KG1 (cell line): Measurements from ENCODE around the gene UBALD2.
A peak's percentile ranks its signal among the peaks of the same experiment; 100 is the strongest.
"Not testable (repeated sequence)": the region's sequence is repeated elsewhere in the genome, so short reads cannot be mapped to it uniquely, and the experiment has no call there.

ENCODE experiments used
- DNase-seq: peaks from one replicate; lab custom pipeline; 2025; lab: John Stamatoyannopoulos, UW

Gene UBALD2

DNA sequence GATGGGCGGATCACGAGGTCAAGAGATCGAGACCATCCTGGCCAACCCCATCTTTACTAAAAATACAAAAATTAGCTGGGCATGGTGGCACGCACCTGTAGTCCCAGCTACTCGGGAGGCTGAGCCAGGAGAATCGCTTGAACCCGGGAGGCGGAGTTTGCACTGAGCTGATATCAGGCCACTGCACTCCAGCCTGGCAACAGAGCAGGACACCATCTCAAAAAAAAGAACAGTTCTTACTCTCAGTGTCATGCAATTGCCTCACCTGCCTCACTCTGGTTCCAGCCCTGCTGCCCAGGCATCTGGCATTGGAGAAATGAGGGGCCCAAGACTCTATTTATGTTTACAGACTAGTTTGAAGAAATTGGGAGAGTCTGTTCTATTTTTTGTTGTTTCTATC, 20.4 kb upstream of the UBALD2 start:
- DNase-seq: not testable (repeated sequence)

DNA sequence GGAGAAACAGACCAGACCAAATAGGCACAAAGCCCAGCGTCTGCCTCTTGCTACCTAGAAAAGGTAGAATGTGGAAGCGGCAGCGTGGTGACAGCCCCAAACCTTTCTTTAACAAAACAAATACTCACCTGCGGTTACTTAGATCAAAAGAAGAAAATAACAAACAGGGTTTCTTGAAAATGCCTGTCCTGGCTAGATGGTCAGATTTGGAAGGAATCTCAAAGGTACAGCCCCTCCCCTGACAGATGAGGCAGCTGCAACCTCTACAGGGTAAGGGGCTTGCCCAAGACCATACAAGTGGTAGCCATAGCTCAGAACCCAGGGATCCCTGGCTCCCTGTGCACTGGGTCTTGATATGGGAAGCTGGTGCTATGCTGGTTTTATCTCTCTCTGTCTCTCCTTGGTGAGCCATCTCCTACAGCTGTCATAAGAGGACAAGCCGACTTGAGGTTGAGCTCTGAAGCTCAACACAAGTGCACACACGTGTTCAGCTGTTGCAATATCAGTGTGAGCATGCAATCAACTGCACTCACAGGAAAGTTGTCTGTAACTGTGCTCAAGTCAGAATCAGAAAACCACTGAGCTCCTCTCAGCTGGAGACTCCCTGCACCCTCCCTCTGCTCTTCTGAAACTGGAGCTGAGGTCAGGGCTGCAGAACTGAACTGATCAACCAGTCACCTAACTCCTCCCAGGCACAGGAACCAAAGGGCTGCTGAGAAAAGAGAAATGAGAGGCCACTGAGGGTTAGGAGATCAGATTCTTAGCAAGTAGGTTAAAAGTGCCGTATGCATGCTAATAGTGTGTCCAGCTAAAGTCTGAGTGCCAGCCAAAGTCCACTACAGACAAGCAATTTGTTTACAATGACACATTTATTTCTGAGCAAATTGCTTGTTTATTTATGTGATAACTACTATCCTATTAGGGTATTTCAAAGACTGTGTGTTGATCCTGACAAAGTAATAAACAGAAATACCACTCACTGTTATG, 18.8 kb upstream of the UBALD2 start:
- DNase-seq: no peak

- DNase-seq: no peak
Observed at GRCh38 chr17:76247304-76247703, 17.8 kb upstream of the UBALD2 start.

DNA sequence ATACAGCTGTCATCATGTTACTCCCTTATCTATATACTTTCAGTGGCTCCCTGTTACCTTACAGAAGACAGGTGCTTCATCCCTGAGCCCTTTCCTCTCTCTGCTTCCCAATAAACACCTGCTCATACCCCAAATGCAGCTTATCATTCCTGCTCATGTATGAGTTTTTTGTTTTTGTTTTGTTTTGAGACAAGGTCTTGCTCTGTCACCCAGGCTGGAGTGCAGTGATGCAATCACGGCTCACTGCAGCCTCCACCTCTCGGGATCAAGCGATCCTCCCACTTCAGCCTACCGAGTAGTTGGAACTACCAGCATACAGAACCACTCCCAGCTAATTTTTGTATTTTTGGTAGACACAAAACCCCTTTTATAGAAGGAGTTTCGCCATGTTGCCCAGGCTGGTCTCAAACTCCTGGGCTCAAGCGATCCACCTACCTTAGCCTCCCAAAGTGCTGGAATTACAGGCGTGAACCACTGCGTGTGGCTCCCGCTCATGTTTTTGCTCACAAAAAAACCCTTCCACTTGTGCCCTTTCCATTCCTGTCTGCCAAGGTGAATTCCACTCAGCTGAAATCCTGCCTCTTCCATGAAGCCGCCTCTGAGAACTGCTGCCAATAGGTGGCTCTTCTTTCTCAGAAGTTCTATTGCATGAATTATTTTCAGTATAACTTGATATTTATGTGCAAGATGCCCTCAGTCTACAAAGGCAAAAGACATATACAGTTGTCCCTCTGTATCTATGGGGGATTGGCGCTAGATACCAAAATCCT, 16.9 kb upstream of the UBALD2 start:
- no peak for DNase-seq

DNA sequence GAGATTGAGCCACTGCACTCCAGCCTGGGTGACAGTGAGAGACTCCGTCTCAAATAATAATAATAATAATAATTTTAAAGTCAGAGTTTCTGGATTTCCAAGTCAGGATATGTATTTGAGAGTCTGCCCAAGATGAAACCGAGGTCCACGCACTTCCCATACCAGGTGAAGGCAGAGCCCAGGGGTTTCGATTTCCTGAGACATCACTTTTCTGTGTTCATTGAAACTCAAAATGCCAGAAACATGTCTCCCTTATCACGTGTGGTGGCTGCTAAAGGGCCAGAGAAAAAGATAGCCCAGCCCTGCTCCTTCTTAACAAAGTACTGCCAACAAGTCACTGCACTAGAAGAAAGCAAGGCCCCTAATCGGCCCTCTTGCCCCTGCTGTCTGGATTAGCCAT, 15.0 kb upstream of the UBALD2 start:
- DNase-seq: no peak

GRCh38 chr17:76251478-76252039, 13.6 kb upstream of the UBALD2 start:
- no peak for DNase-seq

DNA sequence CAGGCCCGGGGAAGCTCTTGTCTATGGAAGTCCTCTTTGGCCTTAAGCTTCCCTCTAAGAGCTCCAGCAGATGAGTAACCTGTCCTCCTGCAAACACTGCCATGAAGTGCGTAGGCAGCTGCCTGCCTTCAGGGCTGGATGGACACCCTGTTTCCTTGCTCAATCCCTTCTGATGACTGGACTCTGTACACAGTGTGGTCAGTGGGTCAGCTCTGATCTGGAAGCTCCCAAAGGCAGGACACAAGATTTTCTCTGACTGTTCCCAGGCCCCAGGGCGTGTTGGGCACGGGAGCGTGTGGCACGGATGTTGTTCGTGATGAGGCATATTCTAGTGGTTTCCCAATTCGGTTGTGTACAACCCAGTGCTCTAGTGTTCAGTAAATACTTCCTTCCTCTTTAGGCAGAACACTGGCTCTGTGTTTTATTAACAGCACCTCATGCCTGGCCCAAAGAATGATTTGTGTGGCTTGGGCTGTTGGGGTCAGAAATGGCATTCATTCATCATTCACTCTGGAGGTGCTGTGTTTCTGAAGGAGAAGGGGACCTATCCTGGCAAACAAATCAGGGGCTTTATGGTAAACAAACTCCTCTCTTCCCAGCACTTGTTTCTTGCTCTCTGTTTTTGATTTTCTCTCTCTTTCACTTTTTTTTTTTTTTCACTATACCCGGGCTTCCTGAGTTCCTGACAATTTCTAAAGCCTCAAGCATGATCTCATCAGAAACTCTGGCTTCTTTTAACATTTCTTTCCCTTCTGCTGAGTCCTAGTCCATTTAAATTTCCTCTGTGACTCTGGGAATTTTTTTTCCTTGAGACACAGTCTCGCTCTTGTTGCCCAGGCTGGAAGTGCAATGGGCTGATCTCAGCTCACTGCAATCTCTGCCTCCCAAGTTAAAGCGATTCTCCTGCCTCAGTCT, 12.9 kb upstream of the UBALD2 start:
- peak; percentile 50 for DNase-seq

DNA sequence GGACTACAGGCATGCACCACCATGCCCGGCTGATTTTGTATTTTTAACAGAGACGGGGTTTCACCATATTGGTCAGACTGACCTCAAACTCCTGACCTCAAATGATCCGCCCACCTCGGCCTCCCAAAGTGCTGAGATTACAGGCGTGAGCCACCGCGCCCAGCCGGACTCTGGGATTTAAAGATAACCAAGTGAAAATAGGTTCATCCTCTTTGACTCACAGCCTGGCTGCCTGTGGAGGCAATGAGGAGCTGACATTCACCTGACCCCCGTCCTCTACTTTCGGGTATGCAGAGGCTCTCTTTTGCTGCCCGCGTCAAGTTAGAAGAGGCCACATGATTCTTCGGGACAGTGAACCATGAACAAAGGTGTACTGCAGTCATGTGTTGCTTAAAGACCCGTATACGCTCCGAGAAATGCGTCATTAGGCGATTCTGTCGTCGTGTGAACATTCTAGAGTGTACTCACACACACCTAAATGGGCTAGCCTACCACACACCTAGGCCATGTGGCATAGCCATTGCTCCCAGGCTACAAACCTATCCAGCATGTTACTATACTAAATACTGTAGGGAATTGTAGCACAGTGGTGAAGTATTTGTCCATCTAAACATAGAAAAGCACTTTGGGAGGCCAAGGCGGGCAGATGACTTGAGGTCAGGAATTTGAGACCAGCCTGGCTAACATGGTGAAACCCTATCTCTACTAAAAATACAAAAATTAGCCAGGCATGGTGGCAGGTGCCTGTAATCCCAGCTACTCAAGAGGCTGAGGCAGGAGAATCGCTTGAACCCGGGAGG, 12.0 kb upstream of the UBALD2 start:
- not testable (repeated sequence) for DNase-seq

- no peak for DNase-seq
Observed at GRCh38 chr17:76253841-76254240, 11.3 kb upstream of the UBALD2 start.

DNA sequence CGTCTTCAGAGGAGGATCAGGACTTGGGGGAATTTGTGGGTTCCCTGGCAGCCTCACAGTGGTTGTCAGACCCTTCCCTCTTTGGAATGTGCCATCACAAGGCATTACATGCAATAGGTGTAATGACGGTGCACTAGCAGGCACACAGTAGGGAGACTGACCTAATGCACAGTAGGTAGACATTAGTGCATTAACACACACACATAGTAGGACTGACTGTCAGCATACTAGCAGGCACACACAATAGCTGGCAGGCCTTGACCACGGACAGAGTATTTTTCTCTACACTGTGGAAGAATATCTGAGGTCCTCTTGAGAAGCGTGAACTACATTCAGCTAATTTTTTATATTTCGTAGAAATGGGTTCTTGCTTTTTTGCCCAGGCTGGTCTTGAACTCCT, 10.9 kb upstream of the UBALD2 start:
- DNase-seq: no peak

- no peak for DNase-seq
Observed at GRCh38 chr17:76255801-76256429, 9.2 kb upstream of the UBALD2 start.

DNA sequence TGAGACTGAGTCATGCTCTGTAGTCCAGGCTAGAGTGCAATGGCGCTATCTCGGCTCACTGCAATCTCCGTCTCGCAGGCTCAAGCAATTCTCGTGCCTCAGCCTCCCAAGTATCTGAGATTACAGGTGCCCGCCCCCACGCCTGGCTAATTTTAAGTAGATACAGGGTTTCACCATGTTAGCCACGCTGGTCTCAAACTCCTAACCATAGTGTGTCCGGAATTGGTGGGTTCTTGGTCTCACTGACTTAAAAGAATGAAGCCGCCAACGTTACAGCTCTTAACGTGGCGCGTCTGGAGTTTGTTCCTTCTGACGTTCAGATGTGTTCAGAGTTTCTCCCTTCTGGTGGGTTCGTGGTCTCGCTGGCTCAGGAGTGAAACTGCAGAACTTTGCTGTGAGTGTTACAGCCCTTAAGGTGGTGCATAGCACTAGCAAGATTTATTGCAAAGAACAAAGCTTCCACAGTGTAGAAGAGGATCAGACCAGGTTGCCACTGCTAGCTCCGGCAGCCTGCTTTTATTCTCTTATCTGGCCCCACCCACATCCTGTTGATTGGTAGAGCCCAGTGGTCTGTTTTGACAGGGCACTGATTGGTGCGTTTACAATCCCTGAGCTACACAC, 8.6 kb upstream of the UBALD2 start:
- DNase-seq: not testable (repeated sequence)

- DNase-seq: no peak
Observed at GRCh38 chr17:76260220-76260619, 4.9 kb upstream of the UBALD2 start.

DNA sequence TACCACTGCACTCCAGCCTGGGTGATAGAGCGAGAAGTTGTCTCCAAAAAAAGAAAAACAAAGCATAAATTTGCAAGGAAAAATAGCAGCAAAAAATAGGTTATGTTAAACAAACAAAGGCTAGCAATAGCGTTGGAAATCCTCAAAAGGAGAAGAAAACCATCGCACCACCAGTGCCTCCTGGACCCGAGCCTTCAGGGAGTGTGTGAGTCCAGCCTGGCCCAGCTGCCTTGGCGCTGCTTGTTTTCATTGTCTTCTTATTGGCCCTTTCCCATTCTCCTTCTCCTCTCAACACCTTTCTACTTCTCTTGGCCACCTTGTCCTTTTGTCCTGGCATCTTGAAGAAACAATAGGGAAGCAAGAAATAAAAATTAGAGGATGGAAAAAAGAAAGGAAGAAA, 4.5 kb upstream of the UBALD2 start:
- no peak for DNase-seq

DNA sequence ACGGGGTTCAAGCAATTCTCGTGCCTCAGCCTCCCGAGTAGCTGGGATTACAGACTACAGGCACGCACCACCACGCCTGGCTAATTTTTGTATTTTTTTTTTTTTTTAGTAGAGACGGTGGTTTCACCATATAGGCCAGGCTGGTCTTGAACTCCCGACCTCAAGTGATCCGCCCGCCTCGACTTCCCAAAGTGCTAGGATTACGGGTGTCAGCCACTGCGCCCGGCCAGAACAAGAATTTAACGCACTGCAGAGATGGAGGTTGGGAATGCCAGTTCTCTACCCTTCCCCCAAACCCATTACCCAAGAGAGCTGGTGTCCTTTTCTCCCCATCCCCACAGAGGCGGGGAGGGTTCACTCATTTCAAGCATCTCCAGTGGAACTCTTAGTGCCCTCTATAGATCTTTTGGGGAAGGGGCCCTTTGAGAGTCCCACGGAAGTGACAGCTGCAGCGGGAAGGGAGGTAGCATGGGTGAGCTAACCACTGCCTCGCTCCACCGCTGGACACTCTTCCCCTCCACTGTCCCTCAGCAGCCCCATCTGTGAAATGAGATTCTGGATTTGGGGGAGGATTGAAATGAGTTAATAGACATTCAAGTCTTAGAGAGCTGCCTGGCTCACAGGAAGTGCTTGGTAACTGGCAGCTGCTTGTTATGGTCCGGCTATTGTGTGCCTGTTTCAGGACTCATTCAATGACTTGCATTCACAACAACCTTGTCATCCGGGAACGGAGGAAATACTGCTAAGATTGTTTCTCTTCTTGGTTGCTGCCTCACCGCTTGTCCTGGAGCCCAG, 3.5 kb upstream of the UBALD2 start:
- DNase-seq: no peak

- peak; percentile 47 for DNase-seq
Observed at GRCh38 chr17:76262732-76263344, 2.3 kb upstream of the UBALD2 start.

GRCh38 chr17:76263896-76264295, 1.3 kb upstream of the UBALD2 start:
- no peak for DNase-seq

GRCh38 chr17:76264425-76264754, 758 bp upstream of the UBALD2 start:
- DNase-seq: no peak
